Measurements from ENCODE around the gene FGFR3. TPM values are rescaled to one million over a fixed set of nuclear protein-coding genes. Genes with fewer than 3 reads are reported as not detected.

FGFR3 gene
- total RNA-seq, 1 experiment from 2014 or later: 8.2 TPM

DNA sequence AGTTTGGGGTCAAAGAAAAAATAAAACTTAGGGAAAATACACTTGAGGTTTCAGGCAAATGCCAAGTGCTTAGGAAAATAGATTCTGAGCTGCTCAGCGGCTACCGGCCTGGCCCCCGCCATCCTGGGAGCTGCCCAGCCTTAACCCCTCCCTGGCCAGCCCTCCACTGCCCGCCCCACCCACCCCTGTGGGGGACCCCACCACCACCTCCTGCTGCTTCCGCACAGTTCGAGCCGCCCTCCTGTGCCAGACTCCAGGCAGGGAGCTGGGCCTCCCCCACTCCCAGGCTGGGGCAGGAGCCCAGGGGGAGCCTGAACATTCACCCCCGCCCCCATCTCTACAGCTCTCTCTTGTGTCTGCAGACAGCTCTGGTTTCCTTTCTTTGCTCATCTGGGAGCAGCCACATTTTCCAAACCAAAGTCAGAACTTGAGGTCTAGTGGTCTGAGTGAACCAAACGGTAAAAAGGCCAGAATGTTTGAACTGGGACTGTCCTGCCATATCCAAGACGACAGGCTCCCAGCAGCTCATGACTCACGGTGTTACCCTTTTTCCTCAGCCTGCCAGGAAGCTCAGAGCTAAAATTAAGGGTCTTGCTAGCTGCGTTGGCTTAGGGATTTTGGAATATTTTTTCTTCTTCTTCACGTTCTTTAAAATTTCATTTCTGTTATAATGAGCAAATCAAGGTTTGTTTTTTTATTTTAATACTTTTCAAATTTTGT, 4.7 kb upstream of the FGFR3 start:
- no TSS peak for BruUV-seq (replicated peaks)

DNA sequence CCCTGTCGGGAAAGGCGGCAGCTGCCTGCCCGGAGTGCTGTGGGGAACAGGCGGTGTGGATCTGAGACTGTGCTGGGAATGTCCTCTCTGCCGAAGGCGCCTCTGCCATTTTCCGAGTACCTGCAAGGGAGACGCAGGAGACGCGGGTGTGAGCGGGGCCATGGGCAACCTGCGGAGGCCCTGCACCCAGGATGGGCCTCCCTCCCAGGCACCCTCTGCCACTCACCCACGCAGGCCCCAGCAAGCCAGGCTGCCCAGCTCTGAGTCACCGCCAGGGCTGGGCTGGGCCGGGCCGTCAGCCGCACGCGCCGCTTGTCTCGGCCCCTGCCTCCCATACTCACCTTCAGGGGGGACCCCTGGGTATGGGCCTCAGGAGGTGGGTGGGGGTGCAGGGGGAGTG, 3.5 kb upstream of the FGFR3 start:
- CTCF ChIA-PET: no interaction called here
- BruUV-seq (replicated peaks): no TSS peak

More for the DNA sequence above, 4.7 kb upstream of the FGFR3 start:
- DNase-seq (ENCODE audit: low read depth, low spot score) (no peak), ATAC-seq (no peak)
- Histone ChIP-seq H3K9me3 (ENCODE audit: control insufficient read depth, insufficient read depth, low read depth, low read length) (no peaks in the 10 kb centered on the region), H3K27me3 (ENCODE audit: control insufficient read depth, insufficient read depth, low read length) (no peaks in the 10 kb centered on the region), H3K36me3 (ENCODE audit: control insufficient read depth, insufficient read depth, low read length) (no peaks in the 10 kb centered on the region), H3K4me1 (ENCODE audit: control insufficient read depth, insufficient read depth, low read length) (no peaks in the 10 kb centered on the region), H3K27ac (ENCODE audit: low read length) (no peak overlapping the region), H3K4me3 (ENCODE audit: low read depth in 2 of 2, low read length in 2 of 2) (no peak overlapping the region)
- in situ Hi-C loops (cut with HindIII; ENCODE audit: low pct_unique_long_range_greater_than_20kb, low sequenced_read_pairs): no loop called here
- ChIA-PET POLR2A (no interaction called here), CTCF (no interaction called here)
- TF ChIP-seq, protein P1, sequence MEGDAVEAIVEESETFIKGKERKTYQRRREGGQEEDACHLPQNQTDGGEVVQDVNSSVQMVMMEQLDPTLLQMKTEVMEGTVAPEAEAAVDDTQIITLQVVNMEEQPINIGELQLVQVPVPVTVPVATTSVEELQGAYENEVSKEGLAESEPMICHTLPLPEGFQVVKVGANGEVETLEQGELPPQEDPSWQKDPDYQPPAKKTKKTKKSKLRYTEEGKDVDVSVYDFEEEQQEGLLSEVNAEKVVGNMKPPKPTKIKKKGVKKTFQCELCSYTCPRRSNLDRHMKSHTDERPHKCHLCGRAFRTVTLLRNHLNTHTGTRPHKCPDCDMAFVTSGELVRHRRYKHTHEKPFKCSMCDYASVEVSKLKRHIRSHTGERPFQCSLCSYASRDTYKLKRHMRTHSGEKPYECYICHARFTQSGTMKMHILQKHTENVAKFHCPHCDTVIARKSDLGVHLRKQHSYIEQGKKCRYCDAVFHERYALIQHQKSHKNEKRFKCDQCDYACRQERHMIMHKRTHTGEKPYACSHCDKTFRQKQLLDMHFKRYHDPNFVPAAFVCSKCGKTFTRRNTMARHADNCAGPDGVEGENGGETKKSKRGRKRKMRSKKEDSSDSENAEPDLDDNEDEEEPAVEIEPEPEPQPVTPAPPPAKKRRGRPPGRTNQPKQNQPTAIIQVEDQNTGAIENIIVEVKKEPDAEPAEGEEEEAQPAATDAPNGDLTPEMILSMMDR (IDR thresholded peaks at IDR 0.05): no peak
- no peak for TF ChIP-seq TCF7L2 (IDR thresholded peaks at IDR 0.05; ENCODE audit: low read depth, low read length)
- no peak for TF ChIP-seq POLR2AphosphoS5 (IDR thresholded peaks at IDR 0.05; ENCODE audit: low read depth, low read length)
- TF ChIP-seq, protein P2, sequence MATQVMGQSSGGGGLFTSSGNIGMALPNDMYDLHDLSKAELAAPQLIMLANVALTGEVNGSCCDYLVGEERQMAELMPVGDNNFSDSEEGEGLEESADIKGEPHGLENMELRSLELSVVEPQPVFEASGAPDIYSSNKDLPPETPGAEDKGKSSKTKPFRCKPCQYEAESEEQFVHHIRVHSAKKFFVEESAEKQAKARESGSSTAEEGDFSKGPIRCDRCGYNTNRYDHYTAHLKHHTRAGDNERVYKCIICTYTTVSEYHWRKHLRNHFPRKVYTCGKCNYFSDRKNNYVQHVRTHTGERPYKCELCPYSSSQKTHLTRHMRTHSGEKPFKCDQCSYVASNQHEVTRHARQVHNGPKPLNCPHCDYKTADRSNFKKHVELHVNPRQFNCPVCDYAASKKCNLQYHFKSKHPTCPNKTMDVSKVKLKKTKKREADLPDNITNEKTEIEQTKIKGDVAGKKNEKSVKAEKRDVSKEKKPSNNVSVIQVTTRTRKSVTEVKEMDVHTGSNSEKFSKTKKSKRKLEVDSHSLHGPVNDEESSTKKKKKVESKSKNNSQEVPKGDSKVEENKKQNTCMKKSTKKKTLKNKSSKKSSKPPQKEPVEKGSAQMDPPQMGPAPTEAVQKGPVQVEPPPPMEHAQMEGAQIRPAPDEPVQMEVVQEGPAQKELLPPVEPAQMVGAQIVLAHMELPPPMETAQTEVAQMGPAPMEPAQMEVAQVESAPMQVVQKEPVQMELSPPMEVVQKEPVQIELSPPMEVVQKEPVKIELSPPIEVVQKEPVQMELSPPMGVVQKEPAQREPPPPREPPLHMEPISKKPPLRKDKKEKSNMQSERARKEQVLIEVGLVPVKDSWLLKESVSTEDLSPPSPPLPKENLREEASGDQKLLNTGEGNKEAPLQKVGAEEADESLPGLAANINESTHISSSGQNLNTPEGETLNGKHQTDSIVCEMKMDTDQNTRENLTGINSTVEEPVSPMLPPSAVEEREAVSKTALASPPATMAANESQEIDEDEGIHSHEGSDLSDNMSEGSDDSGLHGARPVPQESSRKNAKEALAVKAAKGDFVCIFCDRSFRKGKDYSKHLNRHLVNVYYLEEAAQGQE (IDR thresholded peaks at IDR 0.05; ENCODE audit: insufficient read depth in 1 of 2, low read depth in 2 of 2, low read length in 1 of 2): no peak
- TF ChIP-seq SIN3A (IDR thresholded peaks at IDR 0.05; ENCODE audit: borderline replicate concordance, insufficient read depth, low read depth, low read length): no peak
- intact Hi-C loops (cut with micrococcal nuclease; ENCODE audit: unreplicated experiment): no loop called here

More for the DNA sequence above, 3.5 kb upstream of the FGFR3 start:
- Histone ChIP-seq H3K36me3 (ENCODE audit: control insufficient read depth, insufficient read depth, low read length) (no peaks in the 10 kb centered on the region; the same call in 1 of the 2 replicates), H3K9me3 (ENCODE audit: control insufficient read depth, insufficient read depth, low read depth, low read length) (no peaks in the 10 kb centered on the region), H3K4me1 (ENCODE audit: control insufficient read depth, insufficient read depth, low read length) (no peaks in the 10 kb centered on the region), H3K27ac (ENCODE audit: low read length) (no peak overlapping the region), H3K27me3 (ENCODE audit: control insufficient read depth, insufficient read depth, low read length) (no peaks in the 10 kb centered on the region), H3K4me3 (ENCODE audit: low read depth in 2 of 2, low read length in 2 of 2) (no peak overlapping the region)
- POLR2A ChIA-PET: no interaction called here
- TF ChIP-seq, protein P1 (IDR thresholded peaks at IDR 0.05): no peak
- TF ChIP-seq SIN3A (IDR thresholded peaks at IDR 0.05; ENCODE audit: borderline replicate concordance, insufficient read depth, low read depth, low read length) (no peak), TCF7L2 (IDR thresholded peaks at IDR 0.05; ENCODE audit: low read depth, low read length) (no peak), POLR2AphosphoS5 (IDR thresholded peaks at IDR 0.05; ENCODE audit: low read depth, low read length) (no peak)
- TF ChIP-seq, protein P2 (IDR thresholded peaks at IDR 0.05; ENCODE audit: insufficient read depth in 1 of 2, low read depth in 2 of 2, low read length in 1 of 2): no peak
- in situ Hi-C loops (cut with HindIII; ENCODE audit: low pct_unique_long_range_greater_than_20kb, low sequenced_read_pairs) (no loop called here), intact Hi-C loops (cut with micrococcal nuclease; ENCODE audit: unreplicated experiment) (no loop called here)
- no peak for DNase-seq (ENCODE audit: low read depth, low spot score)
- ATAC-seq: no peak
